Stimulated activated CD8-positive, alpha-beta memory T cell treated with anti-CD3 and anti-CD28 coated beads, Interleukin-7, amount 100 ng/mL, for 4 hours (primary cell): Measurements from ENCODE around the gene SLX4.

Experiments
- DNase-seq, 2 donors: peaks; one replicate each; pipeline ENCODE4 v3.0.0-alpha.2; 2020; ENCODE audit warnings: low read depth in 2 of 2

Gene SLX4

GRCh38 chr16:3601614-3602319 is 9.6 kb downstream of the SLX4 start:
- no peak for DNase-seq

- DNase-seq = no peak
Observed at GRCh38 chr16:3599922-3600321, 11.5 kb downstream of the SLX4 start.

- DNase-seq = no peak
Observed at GRCh38 chr16:3599121-3599520, 12.3 kb downstream of the SLX4 start.

- DNase-seq = no peak
Observed at GRCh38 chr16:3598236-3598635, 13.2 kb downstream of the SLX4 start.

- DNase-seq = no peak
Observed at GRCh38 chr16:3597676-3598075, 13.7 kb downstream of the SLX4 start.

GRCh38 chr16:3597226-3597625 is 14.2 kb downstream of the SLX4 start:
- no peak for DNase-seq

GRCh38 chr16:3596101-3596861 is 15.1 kb downstream of the SLX4 start:
- DNase-seq = no peak

GRCh38 chr16:3595521-3596021 is 15.8 kb downstream of the SLX4 start:
- DNase-seq = no peak

- DNase-seq = no peak
Observed at GRCh38 chr16:3595110-3595486, 16.3 kb downstream of the SLX4 start.

- no peak for DNase-seq
Observed at GRCh38 chr16:3594316-3595109, 16.9 kb downstream of the SLX4 start.

- DNase-seq = no peak
Observed at GRCh38 chr16:3592559-3592958, 18.8 kb downstream of the SLX4 start.

- no peak for DNase-seq
Observed at GRCh38 chr16:3591991-3592390, 19.4 kb downstream of the SLX4 start.

- DNase-seq = no peak
Observed at GRCh38 chr16:3591436-3591803, 20.0 kb downstream of the SLX4 start.

GRCh38 chr16:3590736-3591435 is 20.5 kb downstream of the SLX4 start:
- DNase-seq = no peak

GRCh38 chr16:3589991-3590701 is 21.3 kb downstream of the SLX4 start:
- DNase-seq = no peak

GRCh38 chr16:3589441-3589921 is 21.9 kb downstream of the SLX4 start:
- no peak for DNase-seq

- no peak for DNase-seq
Observed at GRCh38 chr16:3589001-3589400, 22.4 kb downstream of the SLX4 start.

GRCh38 chr16:3587547-3588110 is 23.8 kb downstream of the SLX4 start:
- DNase-seq = no peak

GRCh38 chr16:3584412-3584811 is 27.0 kb downstream of the SLX4 start:
- no peak for DNase-seq

GRCh38 chr16:3583303-3584038 is 27.9 kb downstream of the SLX4 start:
- DNase-seq = no peak
